G401 (cell line): ENCODE data around the gene TFDP2. TPM values are rescaled to one million over a fixed set of nuclear protein-coding genes. Genes with fewer than 3 reads are reported as not detected.
"Not testable (repeated sequence)": the region's sequence is repeated elsewhere in the genome, so short reads cannot be mapped to it uniquely, and the experiment has no call there.

ENCODE experiments used
- DNase-seq: peaks from one replicate; pipeline ENCODE4 v3.0.0-alpha.2; 2015; ENCODE audit warnings: low spot score
- in situ Hi-C: cut with HindIII; loops from 2 replicates; pipeline ENCODE4 v1.10.0; 2016; ENCODE audit warnings: low sequenced_read_pairs, mixed read lengths
- total RNA-seq: library from RNA; depleted of rRNA; stranded (reverse); fragments of >200 nt; shearing (Covaris generic); gene quantifications from 2 replicates; pipeline ENCODE4 v1.2.3, GENCODE V29; 2014

The TFDP2 gene
- total RNA-seq, 1 experiment from 2014 or later = 168 TPM

DNA sequence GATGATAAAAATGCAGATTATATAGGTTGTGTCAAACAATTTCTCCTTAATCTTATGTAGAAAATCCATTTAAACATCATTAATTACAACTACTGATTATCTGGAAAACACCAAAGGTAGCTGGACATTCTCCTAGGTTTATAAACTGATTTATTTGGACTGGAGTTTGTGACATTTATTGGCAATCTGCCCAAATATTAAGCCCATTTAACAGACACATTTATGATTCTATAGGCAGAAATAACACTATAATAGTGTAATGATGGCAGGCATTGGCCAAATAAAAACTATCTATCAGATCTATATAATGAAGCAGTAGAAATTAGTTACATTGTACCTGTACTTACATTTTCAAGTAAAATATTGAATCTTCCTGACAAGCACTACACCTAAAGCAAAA, 117.8 kb downstream of the TFDP2 start:
- in situ Hi-C loops = no loop called here

GRCh38 chr3:142029791-142030190, 119.6 kb downstream of the TFDP2 start:
- in situ Hi-C loops = no loop called here
- DNase-seq = no peak

More for the DNA sequence above, 117.8 kb downstream of the TFDP2 start:
- DNase-seq = no peak

- in situ Hi-C loops = no loop called here
Observed at GRCh38 chr3:142029052-142029642, 120.2 kb downstream of the TFDP2 start.

DNA sequence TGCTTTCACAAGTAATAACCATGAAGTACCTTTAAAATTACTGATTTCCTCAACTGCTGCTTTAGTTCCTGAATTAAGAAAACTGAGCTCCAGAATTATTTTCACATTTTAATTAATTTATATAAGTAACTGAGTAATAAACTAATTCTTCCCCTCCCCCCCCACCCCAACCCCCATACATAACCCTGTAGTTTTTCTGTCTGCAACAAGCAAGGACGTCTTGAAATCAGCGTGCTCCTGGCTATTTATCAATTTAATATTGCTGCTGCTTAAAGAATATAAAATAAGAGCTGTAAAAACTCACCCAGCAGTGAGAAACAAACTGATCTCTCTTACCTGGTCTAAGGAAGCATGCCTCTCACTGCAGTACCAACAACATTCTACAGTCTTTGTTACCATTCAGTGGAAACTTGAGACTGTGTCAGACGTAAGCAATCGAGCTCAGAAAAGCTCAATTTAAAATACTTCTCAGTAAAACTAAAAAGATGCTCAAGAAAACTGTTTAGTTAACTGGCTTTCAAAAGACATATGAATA, 121.0 kb downstream of the TFDP2 start:
- in situ Hi-C loops = no loop called here
- DNase-seq = peak; percentile 38

More at GRCh38 chr3:142029052-142029642, 120.2 kb downstream of the TFDP2 start:
- no peak for DNase-seq

DNA sequence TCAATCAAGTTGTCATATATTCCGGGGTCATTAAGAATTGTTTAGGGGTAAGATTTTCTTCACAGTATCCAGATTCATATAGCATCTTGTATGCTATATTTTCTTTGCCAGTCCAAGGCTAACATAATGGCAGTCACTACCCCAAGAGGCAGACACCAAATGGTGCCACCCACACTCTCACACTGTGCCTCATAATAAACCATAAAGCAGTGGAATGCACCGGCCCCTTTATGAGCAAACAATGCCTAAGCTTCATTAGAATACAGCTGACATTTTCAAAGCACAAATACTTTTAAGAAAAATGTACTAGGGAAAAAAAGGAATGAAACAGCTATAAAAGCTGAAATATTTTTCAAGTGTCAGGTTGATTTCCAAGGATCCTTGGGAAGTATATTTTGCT, 121.6 kb downstream of the TFDP2 start:
- in situ Hi-C loops = no loop called here
- DNase-seq = no peak

DNA sequence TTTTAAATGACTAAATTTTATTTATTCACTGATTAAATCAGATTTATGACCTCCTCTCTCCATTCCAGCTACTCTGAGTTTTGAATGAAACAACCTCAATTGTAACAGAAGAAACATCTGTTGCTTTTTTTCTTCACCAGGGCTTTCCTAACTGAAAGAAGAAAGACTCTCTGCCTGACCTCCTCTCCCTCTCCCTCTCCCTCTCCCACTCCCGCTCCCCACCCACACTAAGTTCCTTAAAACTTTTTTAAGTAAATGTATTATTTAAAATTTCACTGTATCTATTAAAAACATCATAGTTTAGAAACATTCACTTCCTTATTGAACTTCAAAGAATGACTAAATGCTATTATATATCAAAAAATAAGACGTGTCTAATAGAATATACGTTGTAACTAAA, 122.0 kb downstream of the TFDP2 start:
- DNase-seq = no peak
- in situ Hi-C loops = no loop called here

DNA sequence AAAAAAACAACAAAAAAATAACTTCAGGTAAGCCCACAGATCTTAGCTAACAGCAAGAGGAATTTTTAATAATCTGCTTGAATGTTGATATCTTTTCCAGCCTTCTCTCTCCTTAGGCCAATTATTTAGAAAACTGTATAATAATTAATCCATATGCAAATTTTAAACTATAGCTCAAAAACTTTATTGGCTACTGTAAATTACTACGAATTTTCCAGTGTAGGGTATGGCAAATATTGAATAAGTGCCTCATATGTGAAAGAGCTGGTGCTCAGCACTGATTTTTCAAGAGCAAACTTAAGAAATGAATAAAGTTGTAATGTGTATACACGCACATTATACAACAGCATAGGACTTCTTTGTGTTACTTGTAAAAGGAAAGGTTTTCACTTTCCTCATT, 123.0 kb downstream of the TFDP2 start:
- in situ Hi-C loops = no loop called here
- DNase-seq = no peak

GRCh38 chr3:142022381-142022780, 127.0 kb downstream of the TFDP2 start:
- in situ Hi-C loops = no loop called here
- DNase-seq = peak; percentile 13

DNA sequence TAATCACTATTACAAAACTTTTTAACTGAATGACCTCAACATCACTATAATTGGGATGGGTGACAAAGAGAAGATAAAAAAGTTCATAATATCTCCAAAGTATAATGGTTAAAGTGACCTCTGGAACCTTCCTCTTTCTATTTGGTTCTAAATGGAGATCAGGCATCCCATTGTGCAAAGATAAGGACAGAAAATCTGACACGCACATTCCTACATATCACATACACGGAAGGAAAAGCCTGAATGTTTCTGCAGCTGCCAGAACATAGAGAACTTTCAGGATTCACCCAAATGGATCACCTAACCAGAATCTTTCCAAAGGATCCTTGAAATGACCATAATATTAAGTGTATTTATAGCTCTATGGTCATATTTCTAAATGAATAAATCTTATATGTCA, 128.2 kb downstream of the TFDP2 start:
- DNase-seq = no peak
- in situ Hi-C loops = no loop called here

- in situ Hi-C loops = no loop called here
- DNase-seq = no peak
Observed at GRCh38 chr3:142019794-142020320, 129.5 kb downstream of the TFDP2 start.

- DNase-seq = no peak
Observed at GRCh38 chr3:142013993-142014392, 135.4 kb downstream of the TFDP2 start.

GRCh38 chr3:142013326-142013980, 135.9 kb downstream of the TFDP2 start:
- no peak for DNase-seq
- in situ Hi-C loops = no loop called here

More at GRCh38 chr3:142013993-142014392, 135.4 kb downstream of the TFDP2 start:
- in situ Hi-C loops = no loop called here

DNA sequence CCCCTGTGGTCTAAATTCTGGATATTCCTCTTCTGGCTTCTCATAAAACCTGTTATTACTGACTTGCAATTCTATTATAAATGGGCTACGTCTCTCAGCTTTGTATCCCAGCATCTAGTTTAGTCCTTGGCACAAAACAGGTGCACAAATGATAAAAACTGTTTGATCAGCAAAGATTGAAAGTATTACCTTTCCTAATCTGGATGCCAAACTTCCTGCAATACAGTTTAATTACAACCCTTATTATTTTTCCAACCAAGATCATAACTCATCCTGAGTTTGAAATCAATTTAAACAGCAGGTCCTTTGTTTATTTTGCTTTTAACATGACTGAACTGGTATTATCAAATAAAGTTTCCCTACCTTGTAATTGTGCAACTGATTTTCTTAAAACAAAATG, 140.3 kb downstream of the TFDP2 start:
- DNase-seq = no peak
- in situ Hi-C loops = no loop called here

GRCh38 chr3:142007710-142008399, 141.5 kb downstream of the TFDP2 start:
- no peak for DNase-seq
- in situ Hi-C loops = no loop called here

DNA sequence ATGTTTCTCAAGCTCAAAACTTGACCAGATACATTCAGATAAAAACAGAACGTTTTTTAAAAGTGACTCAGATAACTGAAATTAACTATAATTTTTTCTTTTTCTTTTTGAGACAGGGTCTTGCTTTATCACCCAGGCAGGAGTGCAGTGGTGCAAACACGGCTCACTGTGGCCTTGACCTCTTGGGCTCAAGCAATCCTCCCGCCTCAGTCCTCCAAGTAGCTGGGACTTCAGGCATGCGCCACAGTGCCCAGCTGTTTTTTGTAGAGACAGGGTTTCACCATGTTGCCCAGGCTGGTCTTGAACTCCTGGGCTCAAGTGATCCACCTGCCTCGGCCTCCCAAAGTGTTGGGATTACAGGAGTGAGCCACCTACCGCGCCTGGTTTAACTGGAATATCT, 144.4 kb downstream of the TFDP2 start:
- in situ Hi-C loops, DNase-seq: not testable (repeated sequence)

GRCh38 chr3:142004025-142004424, 145.3 kb downstream of the TFDP2 start:
- in situ Hi-C loops = no loop called here
- no peak for DNase-seq

GRCh38 chr3:142003291-142003690, 146.1 kb downstream of the TFDP2 start:
- in situ Hi-C loops = no loop called here
- DNase-seq = no peak

DNA sequence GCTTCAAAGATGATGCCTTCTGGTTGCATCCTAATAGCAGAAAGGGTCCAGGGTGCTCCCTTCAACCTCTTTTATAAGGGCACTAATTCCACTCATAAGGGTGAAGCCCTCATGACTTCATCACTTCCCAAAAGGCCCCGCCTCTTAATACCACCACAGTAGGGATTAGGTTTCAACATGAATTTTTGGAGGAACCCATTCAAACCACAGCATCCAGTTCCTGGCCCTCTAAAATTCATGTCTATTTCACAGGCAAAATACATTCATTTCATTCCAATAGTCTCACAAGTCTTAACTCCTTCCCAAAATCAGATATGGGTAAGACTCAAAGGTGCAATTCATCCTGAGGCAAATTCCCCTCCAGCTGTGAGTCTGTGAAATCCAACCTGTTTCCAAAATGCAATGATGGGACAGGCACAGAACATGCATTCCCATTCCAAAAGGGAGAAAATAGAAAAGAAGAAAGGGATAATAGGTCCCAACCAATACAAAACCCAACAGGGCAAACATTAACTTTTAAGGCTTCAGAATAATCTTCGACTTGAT, 148.9 kb downstream of the TFDP2 start:
- in situ Hi-C loops = no loop called here
- DNase-seq = no peak

DNA sequence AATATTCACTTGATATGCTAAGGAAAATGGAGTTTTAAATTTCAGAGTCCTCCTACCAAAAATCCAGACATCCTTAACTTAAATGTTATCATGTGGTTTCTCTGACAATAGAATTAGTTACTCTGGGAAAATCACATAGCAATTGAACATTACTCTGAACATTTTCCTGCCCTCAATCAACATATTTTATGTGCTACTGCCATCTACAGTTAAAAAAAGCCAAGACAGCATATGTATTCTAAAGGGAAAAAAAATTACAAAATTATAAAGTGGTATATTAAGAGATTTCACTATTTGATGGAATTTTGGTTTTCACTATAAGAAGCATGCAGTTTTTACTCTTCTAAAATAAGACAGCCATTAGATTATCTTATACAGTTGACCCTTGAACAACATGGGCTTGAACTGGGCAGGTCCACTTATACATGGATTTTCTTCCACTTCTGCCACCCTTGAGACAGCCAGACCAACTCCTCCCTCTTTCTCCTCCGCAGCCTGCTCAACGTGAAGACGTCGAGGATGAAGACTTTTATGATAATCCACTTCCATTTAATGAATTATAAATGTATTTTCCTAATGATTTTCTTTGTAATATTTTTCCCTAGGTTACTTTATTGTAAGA, 150.6 kb downstream of the TFDP2 start:
- peak; percentile 59 for DNase-seq
- in situ Hi-C loops = no loop called here
